ENCODE data around the gene GRK5.
"Not testable (repeated sequence)": the region's sequence is repeated elsewhere in the genome, so short reads cannot be mapped to it uniquely, and the experiment has no call there.

Gene GRK5

GRCh38 chr10:119207366-119207666 lies at the start of gene GRK5:
Gene GRK5 (plus strand): TSS chr10:119207571. CDS start chr10:119207918, 347 bp downstream.
- peak; percentile 79 to 91 for DNase-seq (ENCODE audit: low read depth in 1 of 2, low spot score in 1 of 2)

- DNase-seq (ENCODE audit: low read depth in 1 of 2, low spot score in 1 of 2) = no peak
Observed at GRCh38 chr10:119159332-119159731, 48.0 kb upstream of the GRK5 start.

DNA sequence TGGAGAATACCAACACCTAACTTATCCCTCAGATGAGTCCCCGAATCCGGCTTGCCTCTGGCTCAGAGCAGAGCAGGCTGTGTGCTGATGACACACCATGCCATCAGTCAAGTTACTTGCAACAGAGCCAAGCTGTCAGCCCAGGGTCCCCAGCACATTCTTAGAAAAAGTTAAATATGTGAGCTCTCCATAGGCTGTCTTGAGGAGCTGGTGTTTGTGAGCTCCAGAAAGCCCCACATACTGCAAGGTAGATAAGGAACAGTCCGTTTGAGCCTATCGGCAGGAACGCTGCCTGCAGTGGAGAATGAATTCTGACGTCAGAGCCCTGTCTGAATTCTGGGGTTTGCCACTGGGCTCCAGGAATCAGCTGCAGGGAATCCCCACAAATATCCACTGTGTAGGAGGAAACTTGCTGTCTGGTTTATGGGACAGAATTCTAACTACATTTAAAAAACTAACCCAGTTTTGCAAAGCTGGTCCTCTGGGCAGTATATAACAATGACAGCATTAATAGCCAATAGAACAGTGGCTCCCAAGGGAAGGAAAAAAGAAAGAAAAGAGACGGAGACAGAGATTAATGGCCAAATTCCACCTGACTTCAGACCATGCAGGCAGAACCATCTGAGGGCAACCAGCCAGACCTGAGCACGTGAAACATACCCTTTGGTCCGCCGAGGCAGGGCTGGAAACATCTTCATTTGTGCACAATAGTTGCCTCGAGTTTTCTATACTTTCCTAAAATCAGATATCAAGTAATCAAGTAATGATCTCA lies 45.5 kb upstream of the GRK5 start:
- DNase-seq (ENCODE audit: low read depth in 1 of 2, low spot score in 1 of 2) = no peak

DNA sequence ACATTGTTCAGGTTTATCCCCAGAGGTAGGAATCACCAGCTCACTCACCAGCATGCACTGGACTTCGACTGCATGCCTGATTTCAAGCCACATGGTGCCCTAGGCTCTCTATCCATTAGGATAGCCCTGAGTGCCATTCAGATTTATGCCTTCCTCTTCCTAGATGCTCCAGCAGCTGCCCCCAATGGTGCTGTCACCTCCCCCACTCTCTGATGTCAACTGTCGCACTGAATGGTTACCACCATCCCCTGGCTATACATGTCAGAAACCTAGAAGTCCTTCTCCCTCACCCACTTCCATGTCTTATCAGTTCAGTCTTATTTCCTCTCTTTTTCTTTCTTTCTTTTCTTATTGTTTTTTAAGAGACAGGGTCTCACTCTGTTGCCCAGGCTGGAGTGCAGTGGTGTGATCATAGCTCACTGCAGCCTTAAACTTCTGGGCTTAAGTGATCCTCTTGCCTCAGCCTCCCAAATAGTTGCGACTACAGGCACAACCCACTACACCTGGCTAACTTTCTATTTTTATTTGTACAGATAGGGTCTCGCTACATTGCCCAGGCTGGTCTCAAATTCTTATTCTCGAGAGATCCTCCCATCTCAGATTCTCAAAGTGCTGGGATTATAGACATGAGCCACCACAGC lies 44.8 kb upstream of the GRK5 start:
- no peak for DNase-seq (ENCODE audit: low read depth in 1 of 2, low spot score in 1 of 2)

- DNase-seq (ENCODE audit: low read depth in 1 of 2, low spot score in 1 of 2) = peak; percentile 63 to 65
Observed at GRCh38 chr10:119165171-119166117, 41.9 kb upstream of the GRK5 start, which contains the start of gene SFXN4. Gene SFXN4 (minus strand): TSS chr10:119165714. CDS start chr10:119165647, 67 bp downstream.

DNA sequence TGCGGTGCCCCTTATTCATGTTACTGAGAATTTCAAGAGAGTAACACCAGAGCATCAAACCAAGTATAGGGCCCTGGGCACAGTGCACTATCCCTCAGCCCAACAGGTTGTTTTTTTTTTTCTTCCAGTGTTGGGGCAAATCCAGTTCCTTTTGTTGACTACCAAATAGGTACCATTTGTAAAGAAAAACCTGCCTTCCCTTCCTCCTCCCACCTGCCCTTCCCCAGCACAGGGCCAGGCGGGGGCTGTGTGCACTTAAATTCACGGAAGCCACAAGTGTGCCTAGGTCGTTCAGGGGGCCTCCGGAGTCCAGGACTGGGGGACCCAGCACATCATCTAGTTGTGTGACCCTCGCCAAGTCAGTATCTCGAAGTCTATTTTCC lies 41.3 kb upstream of the GRK5 start:
- no peak for DNase-seq (ENCODE audit: low read depth in 1 of 2, low spot score in 1 of 2)

- no peak for DNase-seq (ENCODE audit: low read depth in 1 of 2, low spot score in 1 of 2)
Observed at GRCh38 chr10:119166564-119166963, 40.8 kb upstream of the GRK5 start.

GRCh38 chr10:119167041-119167440 lies 40.3 kb upstream of the GRK5 start:
- no peak for DNase-seq (ENCODE audit: low read depth in 1 of 2, low spot score in 1 of 2)

DNA sequence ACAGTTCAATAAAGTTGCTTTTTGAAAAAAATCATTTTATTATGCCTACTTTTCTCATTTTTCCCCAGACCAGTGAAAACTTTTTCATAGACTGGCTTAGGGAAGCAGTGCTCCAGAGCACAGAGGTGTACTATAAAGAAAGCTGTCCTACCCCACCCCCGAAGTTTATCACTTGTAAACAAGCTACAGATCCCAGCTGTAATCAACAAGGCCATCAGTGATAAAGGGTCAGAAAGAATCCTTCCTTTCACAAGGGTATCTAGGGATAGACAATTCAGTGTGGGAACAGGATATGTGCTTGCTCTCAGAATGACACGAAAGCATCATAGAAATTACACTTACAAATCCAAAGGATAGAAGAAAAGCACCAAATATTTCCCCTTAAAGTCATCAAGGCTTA lies 33.3 kb upstream of the GRK5 start:
- DNase-seq (ENCODE audit: low read depth in 1 of 2, low spot score in 1 of 2) = no peak

DNA sequence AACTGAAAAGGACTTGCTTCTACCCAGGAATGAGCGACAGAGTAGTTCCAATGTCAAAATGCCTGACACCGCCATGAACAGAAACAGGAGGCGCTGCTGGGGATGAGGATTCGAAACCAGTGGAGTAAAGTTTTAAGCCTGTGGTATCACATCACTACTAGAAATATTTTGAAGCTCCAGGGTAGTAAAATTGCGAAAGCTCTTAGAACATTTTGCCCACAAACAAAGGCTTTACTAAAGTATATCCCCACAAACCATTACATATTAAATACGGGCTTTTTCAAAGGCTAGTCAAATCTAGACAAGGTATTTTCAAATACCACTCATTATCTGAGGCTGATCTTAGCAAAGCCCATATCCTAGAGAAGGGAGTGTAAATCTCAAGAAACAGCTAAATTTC lies 31.2 kb upstream of the GRK5 start:
- DNase-seq (ENCODE audit: low read depth in 1 of 2, low spot score in 1 of 2) = no peak

DNA sequence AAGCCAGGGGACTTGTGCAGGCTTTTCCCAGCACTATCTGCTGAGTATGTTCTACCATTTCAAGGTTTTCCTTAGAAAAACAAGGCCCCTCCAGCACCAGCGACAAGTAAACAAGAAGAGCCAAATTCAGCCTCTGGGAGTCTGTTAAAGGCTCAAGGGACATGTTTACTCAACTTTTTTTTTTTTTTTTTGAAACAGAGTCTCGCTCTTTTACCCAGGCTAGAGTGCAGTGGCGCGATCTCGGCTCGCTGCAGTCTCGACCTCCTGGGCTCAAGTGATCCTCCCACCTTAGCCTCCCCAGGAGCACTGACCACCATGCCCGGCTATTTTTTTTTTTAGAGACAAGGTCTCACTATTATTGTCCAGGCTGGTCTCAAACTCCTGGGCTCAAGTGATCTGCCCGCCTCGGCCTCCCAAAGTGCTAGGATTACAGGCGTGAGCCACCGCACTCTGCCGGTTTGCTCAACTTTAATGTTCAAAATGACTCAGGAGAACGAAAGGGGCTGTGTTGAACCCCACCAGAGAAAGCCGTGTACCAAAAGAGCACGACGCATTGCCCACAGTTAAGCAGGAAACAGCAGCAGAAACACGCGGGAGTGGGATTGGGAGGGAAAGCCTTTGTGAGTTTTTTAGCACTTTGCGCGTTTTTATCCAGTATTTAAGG lies 29.5 kb upstream of the GRK5 start:
- DNase-seq (ENCODE audit: low read depth in 1 of 2, low spot score in 1 of 2) = no peak

- peak; percentile 86 to 89 for DNase-seq (ENCODE audit: low read depth in 1 of 2, low spot score in 1 of 2)
Observed at GRCh38 chr10:119178372-119179119, 28.8 kb upstream of the GRK5 start, which contains the start of gene PRDX3. Gene PRDX3 (minus strand): TSS chr10:119178812. CDS start chr10:119178790, 22 bp downstream.

DNA sequence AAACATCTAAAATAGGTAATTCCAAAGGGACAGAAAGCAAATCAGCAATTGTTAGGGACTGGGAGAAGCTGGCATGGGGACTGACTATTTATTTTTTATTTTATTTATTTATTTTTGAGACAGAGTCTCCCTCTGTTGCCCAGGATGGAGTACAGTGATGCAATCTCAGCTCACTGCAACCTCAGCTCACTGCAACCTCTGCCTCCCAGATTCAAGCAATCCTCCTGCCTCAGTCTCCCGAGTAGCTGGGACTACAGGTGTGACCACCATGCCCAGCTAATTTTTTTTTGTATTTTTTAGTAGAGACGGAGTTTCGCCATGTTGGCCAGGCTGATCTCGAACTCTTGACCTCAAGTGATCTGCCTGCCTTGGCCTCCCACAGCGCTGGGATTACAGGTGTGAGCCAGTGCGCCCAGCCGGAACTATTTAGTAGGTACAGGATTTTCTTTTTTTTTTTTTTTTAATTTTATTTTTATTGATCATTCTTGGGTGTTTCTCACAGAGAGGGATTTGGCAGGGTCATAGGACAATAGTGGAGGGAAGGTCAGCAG lies 26.4 kb upstream of the GRK5 start:
- DNase-seq (ENCODE audit: low read depth in 1 of 2, low spot score in 1 of 2) = not testable (repeated sequence)

DNA sequence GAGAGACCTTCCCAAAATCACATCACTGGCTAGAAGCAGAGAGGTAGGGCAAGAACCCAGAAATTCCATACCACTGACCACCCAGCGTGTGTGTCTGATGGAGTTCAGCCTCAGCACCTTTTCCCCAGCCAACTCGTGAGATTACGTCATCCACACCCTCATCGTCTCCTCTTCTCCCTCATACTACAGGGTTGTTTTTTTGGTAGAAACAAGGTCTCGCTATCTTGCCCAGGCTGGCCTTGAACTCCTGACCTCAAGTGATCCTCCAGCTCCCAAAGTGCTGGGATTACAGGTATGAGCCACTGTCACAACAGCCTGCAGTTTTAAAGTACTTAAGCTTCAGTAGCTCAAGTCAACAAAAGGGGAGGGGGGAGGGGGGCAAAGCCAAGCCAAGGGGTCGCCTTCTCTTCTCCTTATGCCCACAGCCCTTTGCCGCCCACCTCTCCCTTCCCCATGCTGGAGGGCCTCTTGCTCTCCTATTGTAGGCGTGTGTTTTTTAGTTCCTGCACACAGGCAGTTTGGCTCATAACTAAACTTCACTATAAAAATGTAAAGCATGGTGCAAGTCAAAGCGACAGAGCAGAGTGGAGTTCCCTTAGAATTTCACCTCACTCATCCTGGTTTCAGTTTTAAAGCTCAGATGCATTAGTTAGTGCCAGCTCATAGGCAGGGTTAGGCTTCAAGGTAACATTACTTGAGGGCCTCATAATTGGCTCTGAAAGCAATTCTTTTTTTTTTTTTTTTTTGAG lies 23.5 kb upstream of the GRK5 start:
- no peak for DNase-seq (ENCODE audit: low read depth in 1 of 2, low spot score in 1 of 2)

GRCh38 chr10:119189811-119190282 lies 17.5 kb upstream of the GRK5 start:
- no peak for DNase-seq (ENCODE audit: low read depth in 1 of 2, low spot score in 1 of 2)

- no peak for DNase-seq (ENCODE audit: low read depth in 1 of 2, low spot score in 1 of 2)
Observed at GRCh38 chr10:119190353-119190752, 17.0 kb upstream of the GRK5 start.

DNA sequence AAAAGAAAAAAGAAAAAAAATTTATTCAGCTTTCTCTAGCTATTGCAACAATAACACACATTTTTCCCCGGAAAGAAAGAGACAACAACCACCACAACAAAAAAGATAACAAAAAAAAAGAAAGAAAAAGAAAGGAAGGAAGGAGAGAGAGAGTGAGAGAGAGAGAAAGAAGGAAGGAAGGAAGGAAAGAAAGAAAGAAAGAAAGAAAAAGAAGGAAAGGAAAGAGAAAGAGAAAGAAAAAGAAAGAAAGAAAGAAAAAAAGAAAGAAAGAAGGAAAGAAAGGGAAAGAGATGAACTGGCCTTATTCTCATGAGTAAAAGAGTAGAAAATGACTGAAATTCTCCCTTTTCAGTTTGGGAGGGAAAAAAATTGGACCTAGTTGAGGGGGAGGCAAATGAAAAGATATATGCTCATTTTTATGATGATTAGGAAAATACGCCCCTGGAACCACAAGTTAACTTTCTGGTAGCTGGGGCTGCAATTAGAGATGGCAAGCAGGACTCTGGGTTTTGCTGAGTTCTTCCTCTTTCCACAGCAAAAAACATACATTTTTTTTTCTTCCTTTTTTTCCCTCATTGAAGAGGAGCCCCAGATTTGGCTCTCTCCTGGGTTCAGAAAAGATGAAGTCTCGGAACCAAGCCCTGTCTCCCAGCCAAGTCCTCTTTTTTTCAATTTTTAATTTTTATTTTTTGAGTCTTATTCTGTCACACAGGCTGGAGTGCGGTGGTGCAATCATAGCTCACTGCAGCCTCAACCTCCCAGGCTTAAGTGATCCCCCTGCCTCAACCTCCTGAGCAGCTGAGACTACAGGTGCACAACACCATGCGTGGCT lies 16.2 kb upstream of the GRK5 start:
- no peak for DNase-seq (ENCODE audit: low read depth in 1 of 2, low spot score in 1 of 2)

GRCh38 chr10:119191881-119192280 lies 15.5 kb upstream of the GRK5 start:
- DNase-seq (ENCODE audit: low read depth in 1 of 2, low spot score in 1 of 2) = no peak

Data from activated CD4-positive, alpha-beta T cell treated with anti-CD3 and anti-CD28 coated beads, Interleukin-2, amount 50 U/mL, for 24 hours (primary cell).